SK-N-SH (cell line): Measurements from ENCODE around the gene EPHA10.

Experiments
- GABPA ChIP-seq: IDR thresholded peaks from 2 replicates; pipeline ENCODE4 v1.4.0; 2012; ENCODE audit warnings: low read depth, mild to moderate bottlenecking
- GATA2 ChIP-seq: sonication (generic); formaldehyde crosslinking; IDR thresholded peaks from 2 replicates; pipeline ENCODE4 v1.5.0; 2020; ENCODE audit warnings: mild to moderate bottlenecking, missing genetic modification reagents
- JUND ChIP-seq: IDR thresholded peaks from 2 replicates; pipeline ENCODE4 v1.4.0; 2012
- MXI1 ChIP-seq: IDR thresholded peaks from 2 replicates; pipeline ENCODE4 v1.6.1; 2012; ENCODE audit warnings: mild to moderate bottlenecking, low read depth, low read length, improper control_type of control experiment
- NFIC ChIP-seq: IDR thresholded peaks from 2 replicates; pipeline ENCODE4 v1.4.0; 2012; ENCODE audit warnings: borderline replicate concordance
- POLR2AphosphoS5 ChIP-seq: IDR thresholded peaks from 2 replicates; pipeline ENCODE4 v1.6.1; 2012; ENCODE audit warnings: low read depth, low read length
- RAD21 ChIP-seq: IDR thresholded peaks from 2 replicates; pipeline ENCODE4 v1.6.1; 2012; ENCODE audit warnings: mild to moderate bottlenecking, low read length
- RXRA ChIP-seq: IDR thresholded peaks from 2 replicates; pipeline ENCODE4 v1.4.0; 2012; ENCODE audit warnings: low read depth, mild to moderate bottlenecking, borderline replicate concordance
- TEAD4 ChIP-seq: IDR thresholded peaks from 2 replicates; pipeline ENCODE4 v1.4.0; 2012; ENCODE audit warnings: mild to moderate bottlenecking, borderline replicate concordance; ENCODE audit not compliant: insufficient read depth
- TF ChIP-seq, protein P1 (sequence below): fragments of 200-600 bp; sonication (generic); IDR thresholded peaks from 2 replicates; pipeline ENCODE4 v1.6.1; 2017; ENCODE audit warnings: antibody characterized with exemption, mild to moderate bottlenecking, moderate library complexity
- TF ChIP-seq, protein P2 (sequence below): IDR thresholded peaks from 2 replicates; pipeline ENCODE4 v1.6.1; 2012; ENCODE audit warnings: mild to moderate bottlenecking, low read depth, low read length, moderate library complexity
- TF ChIP-seq, protein P3 (sequence below): IDR thresholded peaks from 2 replicates; pipeline ENCODE4 v1.4.0; 2012; ENCODE audit warnings: low read depth, borderline replicate concordance

DNA sequence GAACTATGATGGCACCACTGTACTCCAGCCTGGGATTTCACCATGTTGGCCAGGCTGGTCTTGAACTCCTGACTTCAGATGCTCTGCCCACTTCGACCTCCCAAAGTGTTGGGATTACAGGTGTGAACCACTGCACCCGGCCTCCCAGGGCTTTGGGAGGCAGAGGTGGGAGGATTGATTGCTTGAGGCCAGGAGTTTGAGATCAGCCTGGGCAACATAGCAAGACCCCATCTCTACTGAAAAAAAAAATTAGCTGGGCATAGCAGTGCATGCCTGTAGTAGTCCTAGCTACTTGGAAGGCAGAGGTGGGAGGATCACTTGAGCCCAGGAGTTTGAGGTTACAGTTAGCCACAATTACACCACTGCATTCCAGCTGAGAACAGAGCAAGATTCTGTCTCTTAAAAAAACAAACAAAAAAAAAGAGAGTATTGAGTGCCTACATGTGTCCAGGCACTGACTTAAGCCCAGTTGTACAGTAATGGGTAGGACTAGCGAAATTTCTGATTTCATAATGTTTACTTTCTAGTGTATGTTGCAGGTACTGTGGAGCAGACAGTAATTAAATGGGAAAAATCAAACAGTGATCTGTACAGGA is 32.9 kb upstream of the EPHA10 start:
- TF ChIP-seq, protein P1, sequence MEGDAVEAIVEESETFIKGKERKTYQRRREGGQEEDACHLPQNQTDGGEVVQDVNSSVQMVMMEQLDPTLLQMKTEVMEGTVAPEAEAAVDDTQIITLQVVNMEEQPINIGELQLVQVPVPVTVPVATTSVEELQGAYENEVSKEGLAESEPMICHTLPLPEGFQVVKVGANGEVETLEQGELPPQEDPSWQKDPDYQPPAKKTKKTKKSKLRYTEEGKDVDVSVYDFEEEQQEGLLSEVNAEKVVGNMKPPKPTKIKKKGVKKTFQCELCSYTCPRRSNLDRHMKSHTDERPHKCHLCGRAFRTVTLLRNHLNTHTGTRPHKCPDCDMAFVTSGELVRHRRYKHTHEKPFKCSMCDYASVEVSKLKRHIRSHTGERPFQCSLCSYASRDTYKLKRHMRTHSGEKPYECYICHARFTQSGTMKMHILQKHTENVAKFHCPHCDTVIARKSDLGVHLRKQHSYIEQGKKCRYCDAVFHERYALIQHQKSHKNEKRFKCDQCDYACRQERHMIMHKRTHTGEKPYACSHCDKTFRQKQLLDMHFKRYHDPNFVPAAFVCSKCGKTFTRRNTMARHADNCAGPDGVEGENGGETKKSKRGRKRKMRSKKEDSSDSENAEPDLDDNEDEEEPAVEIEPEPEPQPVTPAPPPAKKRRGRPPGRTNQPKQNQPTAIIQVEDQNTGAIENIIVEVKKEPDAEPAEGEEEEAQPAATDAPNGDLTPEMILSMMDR, result no peak
- TF ChIP-seq, protein P2, sequence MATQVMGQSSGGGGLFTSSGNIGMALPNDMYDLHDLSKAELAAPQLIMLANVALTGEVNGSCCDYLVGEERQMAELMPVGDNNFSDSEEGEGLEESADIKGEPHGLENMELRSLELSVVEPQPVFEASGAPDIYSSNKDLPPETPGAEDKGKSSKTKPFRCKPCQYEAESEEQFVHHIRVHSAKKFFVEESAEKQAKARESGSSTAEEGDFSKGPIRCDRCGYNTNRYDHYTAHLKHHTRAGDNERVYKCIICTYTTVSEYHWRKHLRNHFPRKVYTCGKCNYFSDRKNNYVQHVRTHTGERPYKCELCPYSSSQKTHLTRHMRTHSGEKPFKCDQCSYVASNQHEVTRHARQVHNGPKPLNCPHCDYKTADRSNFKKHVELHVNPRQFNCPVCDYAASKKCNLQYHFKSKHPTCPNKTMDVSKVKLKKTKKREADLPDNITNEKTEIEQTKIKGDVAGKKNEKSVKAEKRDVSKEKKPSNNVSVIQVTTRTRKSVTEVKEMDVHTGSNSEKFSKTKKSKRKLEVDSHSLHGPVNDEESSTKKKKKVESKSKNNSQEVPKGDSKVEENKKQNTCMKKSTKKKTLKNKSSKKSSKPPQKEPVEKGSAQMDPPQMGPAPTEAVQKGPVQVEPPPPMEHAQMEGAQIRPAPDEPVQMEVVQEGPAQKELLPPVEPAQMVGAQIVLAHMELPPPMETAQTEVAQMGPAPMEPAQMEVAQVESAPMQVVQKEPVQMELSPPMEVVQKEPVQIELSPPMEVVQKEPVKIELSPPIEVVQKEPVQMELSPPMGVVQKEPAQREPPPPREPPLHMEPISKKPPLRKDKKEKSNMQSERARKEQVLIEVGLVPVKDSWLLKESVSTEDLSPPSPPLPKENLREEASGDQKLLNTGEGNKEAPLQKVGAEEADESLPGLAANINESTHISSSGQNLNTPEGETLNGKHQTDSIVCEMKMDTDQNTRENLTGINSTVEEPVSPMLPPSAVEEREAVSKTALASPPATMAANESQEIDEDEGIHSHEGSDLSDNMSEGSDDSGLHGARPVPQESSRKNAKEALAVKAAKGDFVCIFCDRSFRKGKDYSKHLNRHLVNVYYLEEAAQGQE, result no peak
- TF ChIP-seq TEAD4 (no peak), RXRA (no peak), MXI1 (no peak), POLR2AphosphoS5 (no peak), GATA2 (CRISPR knock-in tag) (no peak), JUND (no peak), GABPA (no peak), RAD21 (no peak), NFIC (no peak)
- TF ChIP-seq, protein P3, sequence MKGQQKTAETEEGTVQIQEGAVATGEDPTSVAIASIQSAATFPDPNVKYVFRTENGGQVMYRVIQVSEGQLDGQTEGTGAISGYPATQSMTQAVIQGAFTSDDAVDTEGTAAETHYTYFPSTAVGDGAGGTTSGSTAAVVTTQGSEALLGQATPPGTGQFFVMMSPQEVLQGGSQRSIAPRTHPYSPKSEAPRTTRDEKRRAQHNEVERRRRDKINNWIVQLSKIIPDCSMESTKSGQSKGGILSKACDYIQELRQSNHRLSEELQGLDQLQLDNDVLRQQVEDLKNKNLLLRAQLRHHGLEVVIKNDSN, result no peak
